ENCODE results near the gene ATXN7L1.

DNA sequence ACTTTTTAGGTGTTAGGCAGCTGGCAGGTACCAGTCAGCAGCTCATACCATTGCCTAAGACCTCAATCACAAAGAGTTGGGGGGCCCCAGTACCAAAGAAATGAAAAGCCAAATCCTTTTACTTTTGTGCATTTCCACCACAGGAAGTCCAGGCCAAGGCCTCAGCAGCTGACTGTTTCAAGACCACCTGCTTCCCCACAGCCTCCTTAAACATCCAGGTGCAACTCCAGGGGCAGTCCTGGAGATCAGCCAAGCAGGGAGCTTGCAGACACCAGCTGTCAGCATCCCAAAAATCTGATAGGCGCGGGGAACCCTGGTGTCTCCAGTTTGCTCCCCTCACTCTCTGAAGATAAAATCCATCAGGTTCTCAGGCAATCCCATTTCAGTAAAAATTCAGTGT lies 203.6 kb downstream of the ATXN7L1 start:
- TF ChIP-seq YY1 (IDR thresholded peaks at IDR 0.05; ENCODE audit: insufficient read depth, insufficient read length) = no peak
- TF ChIP-seq ZNF274 (IDR thresholded peaks at IDR 0.05; ENCODE audit: low read depth, low read length) = no peak
- no peak for TF ChIP-seq SUZ12 (IDR thresholded peaks at IDR 0.05; ENCODE audit: extremely low read depth, insufficient read depth, insufficient read length)
